CD4-positive, alpha-beta T cell (primary cell): ENCODE data around the gene KRTAP4-9. TPM values are rescaled to one million over a fixed set of nuclear protein-coding genes. Genes with fewer than 3 reads are reported as not detected.
"Not testable (repeated sequence)": the region's sequence is repeated elsewhere in the genome, so short reads cannot be mapped to it uniquely, and the experiment has no call there.

Source experiments
- ATAC-seq: fragments of 200-7000 bp; cut with Tn5 transposase; one replicate; pipeline ENCODE4 v1.10.0; 2022; ENCODE audit warnings: mild to moderate bottlenecking; ENCODE audit not compliant: poor library complexity
- CTCF ChIA-PET: fragments of 350-600 bp; sonication (Branson Sonifier 250); formaldehyde crosslinking; loops from one replicate; lab custom pipeline; 2021; ENCODE audit warnings: antibody characterized with exemption, inconsistent platforms; lab: Charles Lee
- POLR2A ChIA-PET: fragments of 350-600 bp; sonication (Branson Sonifier 250); formaldehyde crosslinking; loops from one replicate; lab custom pipeline; 2021; ENCODE audit warnings: antibody characterized with exemption, inconsistent platforms; lab: Charles Lee
- DNase-seq, 14 experiments: peaks; one replicate each; pipeline ENCODE4 v3.0.0-alpha.2; 2013 to 2020; ENCODE audit warnings: mixed read lengths in 2 of 14
- H3K27ac ChIP-seq, 2 donors: one replicate each; pipeline versions ENCODE4 v1.5.1 to v1.7.0; 2013; ENCODE audit warnings: low read length in 2 of 2, low read depth in 1 of 2, mild to moderate bottlenecking in 1 of 2
- H3K27me3 ChIP-seq, 2 experiments: 1 replicate in 1 of 2; 2 replicates in 1 of 2; pipeline versions ENCODE4 v1.6.1 to v1.7.0; 2013; ENCODE audit warnings: low read length in 2 of 2, control low read depth in 1 of 2, mild to moderate bottlenecking in 1 of 2, moderate library complexity in 1 of 2; ENCODE audit not compliant: insufficient read depth in 2 of 2, control insufficient read depth in 1 of 2
- H3K36me3 ChIP-seq: one replicate; pipeline ENCODE4 v1.6.1; 2013; ENCODE audit warnings: low read length, control low read depth; ENCODE audit not compliant: insufficient read depth
- H3K4me1 ChIP-seq: one replicate; pipeline ENCODE4 v1.6.1; 2013; ENCODE audit warnings: low read length, control low read depth; ENCODE audit not compliant: insufficient read depth
- H3K4me3 ChIP-seq: one replicate; pipeline ENCODE4 v1.5.1; 2013; ENCODE audit warnings: mild to moderate bottlenecking, low read length, moderate library complexity
- H3K9me3 ChIP-seq, 2 experiments: 1 replicate in 1 of 2; 2 replicates in 1 of 2; pipeline versions ENCODE4 v1.6.1 to v1.7.0; 2013; ENCODE audit warnings: low read length in 2 of 2, mild to moderate bottlenecking in 2 of 2, control low read depth in 1 of 2, moderate library complexity in 1 of 2; ENCODE audit not compliant: control insufficient read depth in 1 of 2, insufficient read depth in 1 of 2
- H3K27ac Mint-ChIP-seq: one replicate; pipeline ENCODE4 v1.8.0; 2020; ENCODE audit warnings: mixed read lengths
- H3K27me3 Mint-ChIP-seq: one replicate; pipeline ENCODE4 v1.8.0; 2021; ENCODE audit warnings: mixed read lengths
- H3K36me3 Mint-ChIP-seq: one replicate; pipeline ENCODE4 v1.8.0; 2021; ENCODE audit warnings: low read depth, mixed read lengths
- H3K4me1 Mint-ChIP-seq: one replicate; pipeline ENCODE4 v1.8.0; 2021; ENCODE audit warnings: low read depth, mixed read lengths
- H3K4me3 Mint-ChIP-seq: one replicate; pipeline ENCODE4 v1.8.0; 2020; ENCODE audit warnings: mild to moderate bottlenecking, mixed read lengths
- H3K9me3 Mint-ChIP-seq: one replicate; pipeline ENCODE4 v1.8.0; 2020; ENCODE audit warnings: mixed read lengths
- intact Hi-C, 2 experiments: fragments of 100-400 bp; cut with DNase I in 1 of 2; cut with micrococcal nuclease in 1 of 2; formaldehyde crosslinking; loops; one replicate each; pipeline versions ENCODE4 v1.15.1 to v1.9.0; 2023 to 2025; cut with DNase I, micrococcal nuclease
- total RNA-seq, 174 experiments: library from RNA in 2 of 174; stranded (reverse) in 2 of 174; gene quantifications; one replicate each; pipeline ENCODE4 v1.2.3 and lab custom pipeline; 2021 to 2026
- TF ChIP-seq, protein P1 (sequence below): fragments of 200-600 bp; IDR thresholded peaks from one replicate; pipeline ENCODE4 v1.8.0; 2022; ENCODE audit warnings: antibody characterized with exemption, mild to moderate bottlenecking

Gene KRTAP4-9
- total RNA-seq, 2 experiments from 2014 or later = not detected

DNA sequence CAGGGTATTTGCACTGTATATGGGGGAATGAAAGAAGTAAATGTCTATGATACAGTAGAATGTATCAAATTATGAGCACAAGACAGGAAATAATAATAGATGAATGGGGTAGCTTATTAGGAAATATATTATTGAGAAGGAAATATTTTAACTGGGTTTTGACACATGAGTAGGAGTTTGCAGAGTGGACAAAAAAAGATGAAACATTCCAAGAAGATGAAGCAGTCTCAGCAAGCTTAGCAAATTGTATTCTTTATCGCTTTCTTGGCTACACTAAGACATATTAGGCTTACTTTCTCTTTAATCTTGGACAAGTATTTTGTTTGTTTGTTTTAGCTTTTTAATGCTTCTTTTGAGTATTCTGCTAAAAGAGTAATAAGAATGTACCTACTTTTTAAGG, 1.3 kb upstream of the KRTAP4-9 start:
- CTCF ChIA-PET = no interaction called here
- TF ChIP-seq, protein P1, sequence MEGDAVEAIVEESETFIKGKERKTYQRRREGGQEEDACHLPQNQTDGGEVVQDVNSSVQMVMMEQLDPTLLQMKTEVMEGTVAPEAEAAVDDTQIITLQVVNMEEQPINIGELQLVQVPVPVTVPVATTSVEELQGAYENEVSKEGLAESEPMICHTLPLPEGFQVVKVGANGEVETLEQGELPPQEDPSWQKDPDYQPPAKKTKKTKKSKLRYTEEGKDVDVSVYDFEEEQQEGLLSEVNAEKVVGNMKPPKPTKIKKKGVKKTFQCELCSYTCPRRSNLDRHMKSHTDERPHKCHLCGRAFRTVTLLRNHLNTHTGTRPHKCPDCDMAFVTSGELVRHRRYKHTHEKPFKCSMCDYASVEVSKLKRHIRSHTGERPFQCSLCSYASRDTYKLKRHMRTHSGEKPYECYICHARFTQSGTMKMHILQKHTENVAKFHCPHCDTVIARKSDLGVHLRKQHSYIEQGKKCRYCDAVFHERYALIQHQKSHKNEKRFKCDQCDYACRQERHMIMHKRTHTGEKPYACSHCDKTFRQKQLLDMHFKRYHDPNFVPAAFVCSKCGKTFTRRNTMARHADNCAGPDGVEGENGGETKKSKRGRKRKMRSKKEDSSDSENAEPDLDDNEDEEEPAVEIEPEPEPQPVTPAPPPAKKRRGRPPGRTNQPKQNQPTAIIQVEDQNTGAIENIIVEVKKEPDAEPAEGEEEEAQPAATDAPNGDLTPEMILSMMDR = no peak

DNA sequence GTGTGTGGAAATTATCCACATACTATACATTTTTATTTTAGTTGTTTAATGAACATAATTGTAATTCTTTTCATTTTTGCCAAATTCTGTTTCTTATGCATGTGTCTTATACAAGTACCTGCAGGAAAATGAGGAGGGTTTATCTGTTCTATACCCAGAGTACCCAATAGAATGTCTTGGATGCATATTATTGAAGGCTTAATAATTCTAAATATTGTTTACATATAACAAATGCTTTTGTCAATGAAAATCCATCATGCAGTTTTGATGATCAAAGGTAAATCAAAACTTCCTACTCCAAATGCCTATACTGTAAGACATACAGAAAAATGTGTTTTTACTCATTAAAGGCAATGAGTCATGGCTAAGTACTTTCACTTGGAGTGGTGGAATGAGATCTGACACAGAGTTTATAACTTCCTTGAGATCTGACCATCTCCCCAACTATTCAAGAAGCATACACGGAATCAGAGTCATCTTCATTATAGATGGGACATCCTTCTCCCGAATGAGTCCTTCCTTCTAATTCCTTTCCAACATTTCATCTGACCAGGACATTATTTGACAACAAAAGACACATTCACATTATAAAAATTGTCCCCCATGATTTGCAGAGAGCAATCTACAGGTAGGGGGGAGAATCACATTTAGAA, 677 bp upstream of the KRTAP4-9 start:
- H3K4me3 ChIP-seq, H3K4me1 ChIP-seq, H3K9me3 Mint-ChIP-seq, CTCF ChIA-PET, H3K36me3 Mint-ChIP-seq, H3K27me3 ChIP-seq, ATAC-seq, H3K9me3 ChIP-seq, POLR2A ChIA-PET, H3K27ac ChIP-seq, H3K4me3 Mint-ChIP-seq, DNase-seq, H3K36me3 ChIP-seq, H3K27ac Mint-ChIP-seq: not testable (repeated sequence)
- Mint-ChIP-seq H3K4me1 (peaks cover 23% of the 10 kb centered on the region), H3K27me3 (peaks cover 14% of the 10 kb centered on the region)
- intact Hi-C loops = loop anchor here in 1 of 2 experiments (5.0 kb wide), 1 partner anchor 218 kb away; no protein-coding TSS in a partner anchor

More for the DNA sequence above, 1.3 kb upstream of the KRTAP4-9 start:
- Mint-ChIP-seq H3K36me3 (no peaks in the 10 kb centered on the region), H3K4me1 (peaks cover 22% of the 10 kb centered on the region), H3K4me3 (no peak overlapping the region), H3K27me3 (peaks cover 14% of the 10 kb centered on the region), H3K27ac (no peak overlapping the region), H3K9me3 (no peaks in the 10 kb centered on the region)
- DNase-seq = no peak
- peaks cover 3% of the 10 kb centered on the region for H3K4me1 ChIP-seq
- no peaks in the 10 kb centered on the region for H3K36me3 ChIP-seq
- H3K4me3 ChIP-seq = no peak overlapping the region
- intact Hi-C loops = loop anchor here in 1 of 2 experiments (5.0 kb wide), 1 partner anchor 218 kb away; no protein-coding TSS in a partner anchor
- no peaks in the 10 kb centered on the region for H3K27me3 ChIP-seq
- H3K27ac ChIP-seq = no peak overlapping the region
- POLR2A ChIA-PET = no interaction called here
- no peak for ATAC-seq
- no peaks in the 10 kb centered on the region for H3K9me3 ChIP-seq

DNA sequence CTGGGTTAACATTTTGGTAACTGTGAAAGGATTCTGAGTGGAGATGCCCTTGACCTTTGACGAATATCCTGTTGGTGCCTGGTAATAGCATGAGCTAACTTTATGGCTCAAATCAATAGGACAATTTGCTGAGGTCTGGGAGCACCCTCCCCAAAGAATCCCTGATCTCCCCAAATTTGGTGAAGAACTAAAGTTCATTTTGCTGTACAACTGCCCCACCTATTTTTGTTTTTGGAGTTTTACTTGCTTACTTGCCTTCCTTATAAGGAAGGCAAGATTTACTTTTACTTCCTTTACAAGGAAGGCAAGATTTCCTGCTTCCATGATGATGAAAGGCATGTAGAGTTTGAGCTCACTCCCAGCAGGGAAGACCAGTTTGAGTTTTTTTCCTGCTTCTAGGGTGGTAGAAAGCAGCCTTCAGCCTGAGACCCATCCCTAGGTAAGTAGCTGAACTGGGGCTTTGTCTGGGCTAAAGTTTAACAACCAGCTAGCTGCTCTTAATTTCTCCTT, 2.8 kb downstream of the KRTAP4-9 start:
- no peaks in the 10 kb centered on the region for H3K27me3 ChIP-seq
- no peak overlapping the region for H3K4me3 ChIP-seq
- H3K9me3 ChIP-seq = no peaks in the 10 kb centered on the region
- H3K36me3 ChIP-seq = no peaks in the 10 kb centered on the region
- Mint-ChIP-seq H3K27me3 (peaks cover 14% of the 10 kb centered on the region), H3K4me1 (peaks cover 7% of the 10 kb centered on the region), H3K4me3 (no peak overlapping the region), H3K9me3 (no peaks in the 10 kb centered on the region), H3K27ac (no peak overlapping the region), H3K36me3 (no peaks in the 10 kb centered on the region)
- DNase-seq (no peak), ATAC-seq (no peak)
- intact Hi-C loops = loop anchor here in 1 of 2 experiments (1.0 kb wide), 1 partner anchor 21 kb away; no protein-coding TSS in a partner anchor
- no peak overlapping the region for H3K27ac ChIP-seq
- ChIA-PET CTCF (no interaction called here), POLR2A (no interaction called here)
- TF ChIP-seq, protein P1 = no peak
- H3K4me1 ChIP-seq = no peaks in the 10 kb centered on the region

DNA sequence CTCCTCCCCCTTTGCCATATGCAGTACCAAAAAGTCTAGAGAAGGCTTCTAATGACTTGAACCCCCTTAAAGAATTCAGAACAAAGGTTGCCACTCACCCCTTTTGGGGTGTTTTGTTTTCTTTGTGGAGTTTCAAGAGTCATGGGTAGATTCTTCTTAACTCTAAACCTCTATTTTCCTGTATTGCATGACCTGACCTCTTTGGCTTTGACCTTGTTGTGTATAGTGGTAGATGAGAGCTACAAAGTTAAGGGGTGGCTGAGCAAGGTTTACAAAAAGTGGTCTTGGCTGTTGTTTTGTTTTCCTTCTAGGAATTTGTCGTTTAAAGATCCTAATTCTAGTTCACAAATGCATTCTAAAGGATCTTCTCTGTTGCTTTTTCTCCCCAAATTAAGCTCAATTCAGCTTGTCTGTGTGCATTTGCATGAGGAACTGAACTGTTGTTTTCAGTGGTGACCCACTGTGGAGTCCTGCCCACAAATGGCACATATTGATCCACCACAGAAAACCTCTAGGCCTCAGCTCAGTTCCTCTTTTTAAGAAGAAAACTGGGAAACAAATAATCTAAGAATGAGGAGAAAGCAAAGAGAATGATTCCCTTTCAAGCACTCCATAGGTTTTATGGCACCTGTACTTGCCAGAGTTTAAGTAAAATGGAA, 3.7 kb downstream of the KRTAP4-9 start:
- H3K27me3 ChIP-seq, POLR2A ChIA-PET, H3K36me3 Mint-ChIP-seq, intact Hi-C loops, H3K4me3 Mint-ChIP-seq, H3K9me3 Mint-ChIP-seq, H3K4me1 Mint-ChIP-seq, H3K36me3 ChIP-seq, CTCF ChIA-PET, H3K27ac Mint-ChIP-seq, DNase-seq, H3K4me1 ChIP-seq, ATAC-seq, H3K4me3 ChIP-seq, H3K27ac ChIP-seq, H3K9me3 ChIP-seq: not testable (repeated sequence)
- H3K27me3 Mint-ChIP-seq = peaks cover 14% of the 10 kb centered on the region
